ENCODE data around the gene SURF1. TPM values are rescaled to one million over a fixed set of nuclear protein-coding genes. Genes with fewer than 3 reads are reported as not detected.

The SURF1 gene
- total and polyA plus RNA-seq, 9 of the 15 experiments (the other 6 are each of a cell fraction or from before 2014, with no cell fraction given) = 16.1 to 31.3 (median 20.9) TPM

GRCh38 chr9:133351908-133352634 lies 4.2 kb downstream of the SURF1 start:
- ATAC-seq (peak; percentile 78), FAIRE-seq (peak; percentile 92), DNase-seq (ENCODE audit: extremely low read depth in 1 of 4, low spot score in 3 of 4) (peak in 3 of 4 experiments; percentile 38 to 88 (median 79))
- peaks cover 11 to 30% of the 10 kb centered on the region in 2 experiments; a peak in 4 of 5 replicates for H3K4me1 ChIP-seq (replicated peaks in 1 of 2; ENCODE audit: control insufficient read depth in 2 of 2, insufficient read depth in 2 of 2, low read length in 2 of 2)
- in situ Hi-C loops (cut with MboI) = no loop called here
- H2AFZ ChIP-seq (ENCODE audit: low read depth, low read length) = no peak overlapping the region
- no peak overlapping the region for H3K9ac ChIP-seq (ENCODE audit: insufficient read depth in 1 of 2, low read depth in 2 of 2, low read length in 2 of 2)
- no TSS peak for BruUV-seq (replicated peaks)
- peaks cover 60% of the 10 kb centered on the region for H3K79me2 ChIP-seq (ENCODE audit: control insufficient read depth, insufficient read depth, low read length)
- peaks cover 3% of the 10 kb centered on the region for H3K9me1 ChIP-seq (ENCODE audit: control insufficient read depth, insufficient read depth, low read length)
- H4K20me1 ChIP-seq (replicated peaks; ENCODE audit: control insufficient read depth, insufficient read depth, low read length) = peaks cover 30% of the 10 kb centered on the region
- intact Hi-C loops (cut with micrococcal nuclease) = no loop called here
- ChIA-PET CTCF (ENCODE audit: low intra/inter-chr PET ratio) (no interaction called here), POLR2A (interaction anchor here (0.6 to 7.4 kb wide), 13 partner anchors 8 to 372 kb away, joined by 3 to 33 read pairs (median 5); partner anchors contain the start of gene STKLD1)
- 63% methylated on average over 14 of the region's 14 CpGs for WGBS (ENCODE audit: insufficient coverage, low coverage, missing lambda C conversion rate)
- H3K36me3 ChIP-seq (ENCODE audit: control insufficient read depth, insufficient read depth, low read length) = peaks cover 57% of the 10 kb centered on the region
- no peak overlapping the region for H3K4me2 ChIP-seq (ENCODE audit: insufficient read depth, low read length)
- H3K4me3 ChIP-seq = no peak overlapping the region
- H3K27me3 ChIP-seq (ENCODE audit: control insufficient read depth in 2 of 2, insufficient read depth in 2 of 2, low read length in 2 of 2) = no peaks in the 10 kb centered on the region
- no peaks in the 10 kb centered on the region for H3K9me3 ChIP-seq (replicated peaks; ENCODE audit: control insufficient read depth, insufficient read depth, low read depth, low read length)
- H3K27ac ChIP-seq (ENCODE audit: extremely low read depth, low read depth, low read length) = peak overlapping the region; percentile 34; the same call in 1 of the 3 replicates
- TF ChIP-seq XRCC5 (IDR thresholded peaks at IDR 0.05; ENCODE audit: low read depth, low read length) (peak; percentile 76; the same call in 1 of the 2 replicates), HDGF (IDR thresholded peaks at IDR 0.05) (peak; percentile 50; the same call in 1 of the 2 replicates), ZNF24 (IDR thresholded peaks at IDR 0.05) (no peak), E2F8 (IDR thresholded peaks at IDR 0.05; ENCODE audit: low read depth, partially characterized antibody) (peak; percentile 67), SPI1 (IDR thresholded peaks at IDR 0.05; ENCODE audit: borderline replicate concordance, low read depth, low read length) (peak; percentile 16; the same call in 1 of the 2 replicates), CREM (IDR thresholded peaks at IDR 0.05; ENCODE audit: low read depth) (peak; percentile 65), GTF2F1 (IDR thresholded peaks at IDR 0.05; ENCODE audit: low read depth, low read length) (0 out of 2 replicates have a peak, but pooled peaks have one; percentile 16), MBD2 (IDR thresholded peaks at IDR 0.05; ENCODE audit: borderline replicate concordance, low read depth) (0 out of 2 replicates have a peak, but pooled peaks have one; percentile 31)
- TF ChIP-seq, protein P1, sequence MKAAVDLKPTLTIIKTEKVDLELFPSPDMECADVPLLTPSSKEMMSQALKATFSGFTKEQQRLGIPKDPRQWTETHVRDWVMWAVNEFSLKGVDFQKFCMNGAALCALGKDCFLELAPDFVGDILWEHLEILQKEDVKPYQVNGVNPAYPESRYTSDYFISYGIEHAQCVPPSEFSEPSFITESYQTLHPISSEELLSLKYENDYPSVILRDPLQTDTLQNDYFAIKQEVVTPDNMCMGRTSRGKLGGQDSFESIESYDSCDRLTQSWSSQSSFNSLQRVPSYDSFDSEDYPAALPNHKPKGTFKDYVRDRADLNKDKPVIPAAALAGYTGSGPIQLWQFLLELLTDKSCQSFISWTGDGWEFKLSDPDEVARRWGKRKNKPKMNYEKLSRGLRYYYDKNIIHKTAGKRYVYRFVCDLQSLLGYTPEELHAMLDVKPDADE (conservative IDR thresholded peaks at IDR 0.05; ENCODE audit: control insufficient read depth, low read depth, low read length) = 0 out of 2 replicates have a peak, but pooled peaks have one; percentile 11
